AG04450 (cell line): ENCODE results near the gene ROMO1. TPM values are rescaled to one million over a fixed set of nuclear protein-coding genes. Genes with fewer than 3 reads are reported as not detected.

Experiments
- CTCF ChIA-PET: fragments of 300-600, 350-600 bp; formaldehyde crosslinking; extraction: SDS; loops from one replicate; lab custom pipeline; 2022; ENCODE audit warnings: antibody characterized with exemption, inconsistent platforms; lab: Charles Lee
- POLR2A ChIA-PET: fragments of 350-600 bp; formaldehyde crosslinking; extraction: SDS; loops from one replicate; lab custom pipeline; 2021; ENCODE audit warnings: antibody characterized with exemption, inconsistent platforms; lab: Yijun Ruan, JAX
- DNase-seq: peaks from one replicate; pipeline ENCODE4 v3.0.0-alpha.2; 2011; ENCODE audit warnings: low read depth, low spot score
- H3K27ac ChIP-seq: one replicate; pipeline ENCODE4 v1.5.1; 2012; ENCODE audit warnings: low read depth, low read length, control low read depth
- H3K27me3 ChIP-seq: one replicate; pipeline ENCODE4 v1.6.0; 2012; ENCODE audit warnings: low read length; ENCODE audit not compliant: control insufficient read depth, insufficient read depth
- H3K4me3 ChIP-seq: 2 replicates; pipeline ENCODE4 v1.5.1; 2011; ENCODE audit warnings: mild to moderate bottlenecking, low read depth, low read length, control low read depth
- H3K9me3 ChIP-seq: 2 replicates; pipeline ENCODE4 v1.5.1; 2012; ENCODE audit warnings: low read length; ENCODE audit not compliant: control insufficient read depth, insufficient read depth
- CTCF ChIP-seq: IDR thresholded peaks from 2 replicates; pipeline ENCODE4 v1.5.1; 2011; ENCODE audit warnings: low read depth, low read length, control low read depth, inconsistent platforms
- polyA plus RNA-seq: library from polyadenylated mRNA; depleted of rRNA; stranded (reverse); fragments of >200 nt; gene quantifications from 2 replicates; pipeline ENCODE4 v1.2.3, GENCODE V29; 2011

Gene ROMO1
- polyA plus RNA-seq, 1 experiment: 177 TPM

GRCh38 chr20:35695245-35695749 lies 3.9 kb upstream of the ROMO1 start:
- no peak overlapping the region for H3K4me3 ChIP-seq
- CTCF ChIA-PET: no interaction called here
- POLR2A ChIA-PET: no interaction called here
- no peak overlapping the region for H3K27ac ChIP-seq
- TF ChIP-seq CTCF: no peak
- DNase-seq: no peak
- no peaks in the 10 kb centered on the region for H3K27me3 ChIP-seq
- H3K9me3 ChIP-seq: peaks cover 4% of the 10 kb centered on the region; the same call in 1 of the 2 replicates

DNA sequence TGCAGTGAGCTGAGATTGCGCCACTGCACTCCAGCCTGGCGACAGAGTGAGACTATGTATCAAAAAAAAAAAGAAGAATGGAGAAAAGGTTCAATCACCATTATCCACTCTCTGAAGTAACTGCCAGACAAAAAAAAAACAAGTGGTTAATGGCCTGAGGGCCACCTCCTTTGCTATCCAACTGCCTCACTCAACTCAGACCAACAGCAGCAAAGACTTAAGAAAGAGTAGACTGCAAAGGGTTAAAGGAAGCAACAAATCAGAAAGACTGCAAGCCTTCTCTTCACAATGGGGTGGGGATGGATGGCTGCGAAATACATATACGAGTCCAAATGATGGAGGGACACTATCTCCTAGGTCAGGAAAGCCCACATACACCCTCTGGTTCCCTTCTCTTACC lies 3.2 kb upstream of the ROMO1 start:
- ChIA-PET POLR2A (no interaction called here), CTCF (no interaction called here)
- Histone ChIP-seq H3K27ac (no peak overlapping the region), H3K9me3 (peaks cover 4% of the 10 kb centered on the region; the same call in 1 of the 2 replicates), H3K4me3 (no peak overlapping the region), H3K27me3 (no peaks in the 10 kb centered on the region)
- no peak for TF ChIP-seq CTCF
- DNase-seq: no peak

DNA sequence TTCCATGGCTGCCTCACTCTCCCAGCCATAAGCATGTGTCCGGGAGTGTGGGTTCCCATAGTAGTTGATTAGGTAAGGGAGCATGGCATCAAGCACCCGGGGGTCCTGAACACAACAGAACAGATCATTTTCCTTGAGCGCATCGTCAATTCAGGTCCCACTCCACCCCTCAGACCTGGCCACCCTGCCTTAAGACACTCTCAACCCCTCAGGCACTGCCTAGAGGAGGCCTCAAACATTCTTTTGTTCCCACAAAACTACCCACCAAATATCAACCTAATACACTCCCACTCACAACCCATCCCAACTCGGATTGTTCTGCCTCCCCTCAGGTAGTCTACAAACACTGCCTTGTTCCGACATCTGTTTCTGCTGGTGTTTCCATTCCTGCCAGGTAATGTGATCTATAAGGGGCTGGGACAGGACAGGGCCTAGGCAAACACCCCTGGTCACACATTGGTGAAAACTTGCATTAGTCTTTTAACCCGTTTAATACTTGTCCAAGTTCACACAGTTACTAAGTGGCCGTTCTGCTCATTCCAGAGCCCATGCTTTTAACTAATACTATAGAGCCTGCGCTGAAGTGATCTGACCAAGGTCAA lies 1.4 kb upstream of the ROMO1 start:
- TF ChIP-seq CTCF: no peak
- ChIA-PET POLR2A (no interaction called here), CTCF (interaction anchor here (0.6 kb wide), 1 partner anchor 102 kb away, joined by 3 read pairs; no protein-coding TSS in a partner anchor)
- Histone ChIP-seq H3K27ac (no peak overlapping the region), H3K27me3 (no peaks in the 10 kb centered on the region), H3K4me3 (peak overlapping the region; percentile 96), H3K9me3 (peaks cover 4% of the 10 kb centered on the region; the same call in 1 of the 2 replicates)
- DNase-seq: no peak

GRCh38 chr20:35698298-35699126 lies 693 bp upstream of the ROMO1 start:
- Histone ChIP-seq H3K9me3 (peaks cover 4% of the 10 kb centered on the region; the same call in 1 of the 2 replicates), H3K27me3 (no peaks in the 10 kb centered on the region), H3K4me3 (peak overlapping the region; percentile 96), H3K27ac (no peak overlapping the region)
- CTCF ChIA-PET: interaction anchor here (0.6 kb wide), 1 partner anchor 181 kb away, joined by 3 read pairs; no protein-coding TSS in a partner anchor
- no peak for TF ChIP-seq CTCF
- POLR2A ChIA-PET: interaction anchor here (1.0 to 1.3 kb wide), 3 partner anchors 37 to 81 kb away, joined by 3 to 7 read pairs (median 4); partner anchors contain the start of gene RBM39
- no peak for DNase-seq
